ENCODE measurements around the gene SERPINB3. TPM values are rescaled to one million over a fixed set of nuclear protein-coding genes. Genes with fewer than 3 reads are reported as not detected.

Gene SERPINB3
- total and polyA plus RNA-seq, 2 of the 8 experiments (the other 6 are each of a cell fraction or from before 2014, with no cell fraction given): 0.17 to 0.18 TPM

- no peak for TF ChIP-seq CHD7 (IDR thresholded peaks at IDR 0.05; ENCODE audit: insufficient replicate concordance, low read length)
These were observed 14.8 kb downstream of the SERPINB3 start (continued) for GRCh38 chr18:63646936-63647335.
